ENCODE results near the gene TMPRSS11A.

- TF ChIP-seq CTCF (IDR thresholded peaks at IDR 0.05) (no peak), POLR2A (IDR thresholded peaks at IDR 0.05) (no peak)
Observed at GRCh38 chr4:67885762-67886161, 77.5 kb downstream of the TMPRSS11A start.

Data from heart left ventricle (tissue), 13 donors.